ENCODE measurements around the gene OR10A6. TPM values are rescaled to one million over a fixed set of nuclear protein-coding genes. Genes with fewer than 3 reads are reported as not detected.

Gene OR10A6
- polyA plus RNA-seq, 1 donor (not counting 4 experiments of a cell fraction or from before 2014, with no cell fraction given) = 0.26 TPM

GRCh38 chr11:7889985-7890384 lies 41.1 kb downstream of the OR10A6 start:
- Histone ChIP-seq H3K9me1 (ENCODE audit: control insufficient read depth, extremely low read depth, insufficient read depth, low read length) (no peaks in the 10 kb centered on the region), H4K20me1 (ENCODE audit: control insufficient read depth, extremely low read depth, insufficient read depth, low read length) (no peaks in the 10 kb centered on the region), H2AFZ (ENCODE audit: control insufficient read depth, low read length) (no peak overlapping the region), H3K27me3 (ENCODE audit: control insufficient read depth, extremely low read depth, insufficient read depth, low read length) (no peaks in the 10 kb centered on the region), H3K9ac (ENCODE audit: control insufficient read depth, extremely low read depth, insufficient read depth, low read length) (no peak overlapping the region), H3K4me2 (ENCODE audit: control insufficient read depth, extremely low read depth, insufficient read depth, low read depth, low read length) (no peak overlapping the region), H3K4me1 (ENCODE audit: control insufficient read depth, extremely low read depth, insufficient read depth, low read length) (peaks cover 8% of the 10 kb centered on the region), H3K9me3 (ENCODE audit: control insufficient read depth, low read depth, low read length) (no peaks in the 10 kb centered on the region), H3K36me3 (ENCODE audit: control insufficient read depth in 2 of 2, extremely low read depth in 1 of 2, insufficient read depth in 2 of 2, low read length in 2 of 2) (no peaks in the 10 kb centered on the region), H3K27ac (ENCODE audit: control insufficient read depth, insufficient read depth, low read length) (no peak overlapping the region), H3K4me3 (ENCODE audit: control insufficient read depth in 2 of 3, extremely low read depth in 1 of 3, insufficient read depth in 2 of 3, low read depth in 1 of 3, low read length in 3 of 3) (no peak overlapping the region), H3K79me2 (ENCODE audit: control insufficient read depth, insufficient read depth, low read length) (no peaks in the 10 kb centered on the region)
- DNase-seq (ENCODE audit: low read depth, low spot score) (no peak), FAIRE-seq (no peak)
- dilution Hi-C loops (cut with MboI; ENCODE audit: extremely low pct_ligation_motif_present, low sequenced_read_pairs) = no loop called here
- TF ChIP-seq, protein P1, sequence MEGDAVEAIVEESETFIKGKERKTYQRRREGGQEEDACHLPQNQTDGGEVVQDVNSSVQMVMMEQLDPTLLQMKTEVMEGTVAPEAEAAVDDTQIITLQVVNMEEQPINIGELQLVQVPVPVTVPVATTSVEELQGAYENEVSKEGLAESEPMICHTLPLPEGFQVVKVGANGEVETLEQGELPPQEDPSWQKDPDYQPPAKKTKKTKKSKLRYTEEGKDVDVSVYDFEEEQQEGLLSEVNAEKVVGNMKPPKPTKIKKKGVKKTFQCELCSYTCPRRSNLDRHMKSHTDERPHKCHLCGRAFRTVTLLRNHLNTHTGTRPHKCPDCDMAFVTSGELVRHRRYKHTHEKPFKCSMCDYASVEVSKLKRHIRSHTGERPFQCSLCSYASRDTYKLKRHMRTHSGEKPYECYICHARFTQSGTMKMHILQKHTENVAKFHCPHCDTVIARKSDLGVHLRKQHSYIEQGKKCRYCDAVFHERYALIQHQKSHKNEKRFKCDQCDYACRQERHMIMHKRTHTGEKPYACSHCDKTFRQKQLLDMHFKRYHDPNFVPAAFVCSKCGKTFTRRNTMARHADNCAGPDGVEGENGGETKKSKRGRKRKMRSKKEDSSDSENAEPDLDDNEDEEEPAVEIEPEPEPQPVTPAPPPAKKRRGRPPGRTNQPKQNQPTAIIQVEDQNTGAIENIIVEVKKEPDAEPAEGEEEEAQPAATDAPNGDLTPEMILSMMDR (optimal IDR thresholded peaks at IDR 0.05 in 1 of 3, IDR thresholded peaks at IDR 0.05 in 1 of 3, conservative IDR thresholded peaks at IDR 0.05 in 1 of 3; ENCODE audit: extremely low read depth in 1 of 3, insufficient read depth in 2 of 3, low read length in 3 of 3) = no peak
- no peak for TF ChIP-seq EZH2 (IDR thresholded peaks at IDR 0.05; ENCODE audit: low read length)

GRCh38 chr11:7882860-7883259 lies 48.2 kb downstream of the OR10A6 start:
- Histone ChIP-seq H3K4me3 (ENCODE audit: control insufficient read depth in 2 of 3, extremely low read depth in 1 of 3, insufficient read depth in 2 of 3, low read depth in 1 of 3, low read length in 3 of 3) (no peak overlapping the region), H3K4me1 (ENCODE audit: control insufficient read depth, extremely low read depth, insufficient read depth, low read length) (peaks cover 8% of the 10 kb centered on the region), H3K27me3 (ENCODE audit: control insufficient read depth, extremely low read depth, insufficient read depth, low read length) (no peaks in the 10 kb centered on the region), H2AFZ (ENCODE audit: control insufficient read depth, low read length) (no peak overlapping the region), H3K79me2 (ENCODE audit: control insufficient read depth, insufficient read depth, low read length) (no peaks in the 10 kb centered on the region), H4K20me1 (ENCODE audit: control insufficient read depth, extremely low read depth, insufficient read depth, low read length) (no peaks in the 10 kb centered on the region), H3K4me2 (ENCODE audit: control insufficient read depth, extremely low read depth, insufficient read depth, low read depth, low read length) (peak overlapping the region; percentile 16), H3K27ac (ENCODE audit: control insufficient read depth, insufficient read depth, low read length) (no peak overlapping the region), H3K9me3 (ENCODE audit: control insufficient read depth, low read depth, low read length) (no peaks in the 10 kb centered on the region), H3K36me3 (ENCODE audit: control insufficient read depth in 2 of 2, extremely low read depth in 1 of 2, insufficient read depth in 2 of 2, low read length in 2 of 2) (no peaks in the 10 kb centered on the region), H3K9me1 (ENCODE audit: control insufficient read depth, extremely low read depth, insufficient read depth, low read length) (no peaks in the 10 kb centered on the region), H3K9ac (ENCODE audit: control insufficient read depth, extremely low read depth, insufficient read depth, low read length) (no peak overlapping the region)
- dilution Hi-C loops (cut with MboI; ENCODE audit: extremely low pct_ligation_motif_present, low sequenced_read_pairs) = no loop called here
- TF ChIP-seq, protein P1 (optimal IDR thresholded peaks at IDR 0.05 in 1 of 3, IDR thresholded peaks at IDR 0.05 in 1 of 3, conservative IDR thresholded peaks at IDR 0.05 in 1 of 3; ENCODE audit: extremely low read depth in 1 of 3, insufficient read depth in 2 of 3, low read length in 3 of 3) = no peak
- no peak for TF ChIP-seq EZH2 (IDR thresholded peaks at IDR 0.05; ENCODE audit: low read length)
- FAIRE-seq (no peak), DNase-seq (ENCODE audit: low read depth, low spot score) (no peak)

Small RNA genes within 50 kb of the gene (small RNA-seq; reads per million reads assigned to genes)
- gene COX6CP5 (ENCODE audit: insufficient read length in 3 of 3, low read depth in 3 of 3, low replicate concordance in 1 of 3) (0 reads per million in 3 experiments), gene RNU6-943P (ENCODE audit: insufficient read length in 3 of 3, low read depth in 3 of 3, low replicate concordance in 1 of 3) (0 reads per million in 3 experiments)

Other genes with a start within 250 kb of the OR10A6 start
- gene OVCH2, start 224.8 kb downstream of the OR10A6 start, polyA plus RNA-seq = 1.7 to 8.1 TPM (median 2.8 TPM) in 3 replicates
- gene OR5P2, start 134.3 kb downstream of the OR10A6 start, polyA plus RNA-seq = 0.06 to 0.25 TPM (median 0.24 TPM) in 3 replicates
- gene OR5P3, start 100.4 kb downstream of the OR10A6 start, polyA plus RNA-seq = 0.14 to 0.37 TPM in 2 of 3 replicates, not detected in the other
- gene OR10A3, start 10.4 kb upstream of the OR10A6 start, polyA plus RNA-seq = 0.04 to 0.40 TPM (median 0.07 TPM) in 3 replicates
- 7.1 to 19.1 TPM (median 9.2 TPM) in 3 replicates for gene NLRP10, start 34.2 kb upstream of the OR10A6 start, polyA plus RNA-seq
- 106 to 304 TPM (median 158 TPM) in 3 replicates for gene EIF3F, start 56.1 kb upstream of the OR10A6 start, polyA plus RNA-seq
- 0.40 to 0.97 TPM (median 0.84 TPM) in 3 replicates for gene TUB, start 149.9 kb upstream of the OR10A6 start, polyA plus RNA-seq
- gene RIC3, start 237.8 kb upstream of the OR10A6 start, polyA plus RNA-seq = 0.88 to 2.9 TPM (median 2.5 TPM) in 3 replicates